Measurements from ENCODE around the gene DLK1.

DNA sequence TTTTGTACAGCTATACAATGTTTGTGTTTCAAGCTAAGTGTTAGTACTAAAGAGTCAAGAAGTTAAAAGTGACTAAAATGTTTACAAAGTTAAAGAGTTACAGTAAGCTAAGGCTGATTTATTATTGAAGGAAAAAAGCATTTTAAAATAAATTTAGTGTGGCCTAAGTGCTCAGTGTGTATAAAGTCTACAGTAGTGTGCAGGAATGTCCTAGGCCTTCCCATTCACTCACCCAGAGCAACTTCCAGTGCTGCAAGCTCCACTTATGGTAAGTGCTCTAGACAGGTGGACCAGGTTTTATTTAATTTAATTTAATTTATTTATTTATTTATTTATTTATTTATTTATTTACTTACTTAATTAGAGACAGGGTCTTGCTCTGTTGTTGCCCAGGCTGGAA, 19.6 kb downstream of the DLK1 start:
- no peak for TF ChIP-seq ZC3H11A (IDR thresholded peaks at IDR 0.05)
- no peak for TF ChIP-seq RAD21 (conservative IDR thresholded peaks at IDR 0.05 in 1 of 2, IDR thresholded peaks at IDR 0.05 in 1 of 2)
- TF ChIP-seq, protein P1, sequence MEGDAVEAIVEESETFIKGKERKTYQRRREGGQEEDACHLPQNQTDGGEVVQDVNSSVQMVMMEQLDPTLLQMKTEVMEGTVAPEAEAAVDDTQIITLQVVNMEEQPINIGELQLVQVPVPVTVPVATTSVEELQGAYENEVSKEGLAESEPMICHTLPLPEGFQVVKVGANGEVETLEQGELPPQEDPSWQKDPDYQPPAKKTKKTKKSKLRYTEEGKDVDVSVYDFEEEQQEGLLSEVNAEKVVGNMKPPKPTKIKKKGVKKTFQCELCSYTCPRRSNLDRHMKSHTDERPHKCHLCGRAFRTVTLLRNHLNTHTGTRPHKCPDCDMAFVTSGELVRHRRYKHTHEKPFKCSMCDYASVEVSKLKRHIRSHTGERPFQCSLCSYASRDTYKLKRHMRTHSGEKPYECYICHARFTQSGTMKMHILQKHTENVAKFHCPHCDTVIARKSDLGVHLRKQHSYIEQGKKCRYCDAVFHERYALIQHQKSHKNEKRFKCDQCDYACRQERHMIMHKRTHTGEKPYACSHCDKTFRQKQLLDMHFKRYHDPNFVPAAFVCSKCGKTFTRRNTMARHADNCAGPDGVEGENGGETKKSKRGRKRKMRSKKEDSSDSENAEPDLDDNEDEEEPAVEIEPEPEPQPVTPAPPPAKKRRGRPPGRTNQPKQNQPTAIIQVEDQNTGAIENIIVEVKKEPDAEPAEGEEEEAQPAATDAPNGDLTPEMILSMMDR (IDR thresholded peaks at IDR 0.05): no peak
- TF ChIP-seq KDM5A (IDR thresholded peaks at IDR 0.05): no peak

All from A549 (cell line).